ENCODE results near the gene EVX1. TPM values are rescaled to one million over a fixed set of nuclear protein-coding genes. Genes with fewer than 3 reads are reported as not detected.

Gene EVX1
- total RNA-seq, 1 experiment from 2014 or later, result not detected

- no peak for TF ChIP-seq CTCF (conservative IDR thresholded peaks at IDR 0.05)
- Histone ChIP-seq H3K79me2 (ENCODE audit: insufficient read depth, low read length) (no peaks in the 10 kb centered on the region), H3T11ph (ENCODE audit: low read length) (no peak overlapping the region), H2BK15ac (ENCODE audit: low read depth, low read length) (no peak overlapping the region), H3K9me3 (ENCODE audit: control insufficient read depth, low read depth, low read length) (no peaks in the 10 kb centered on the region), H3K56ac (ENCODE audit: insufficient read length, low read depth, low read length) (no peak overlapping the region), H3K27ac (ENCODE audit: insufficient read length, low read depth, low read length) (no peak overlapping the region), H3K18ac (ENCODE audit: insufficient read length, low read depth, low read length) (no peak overlapping the region), H4K5ac (ENCODE audit: insufficient read length, low read depth, low read length) (no peak overlapping the region), H3K4me2 (ENCODE audit: insufficient read depth, insufficient read length, low read length) (peak overlapping the region; percentile 47), H3K4ac (ENCODE audit: low read depth, low read length) (no peak overlapping the region), H3K9ac (ENCODE audit: extremely low read depth, insufficient read length, low read length) (no peak overlapping the region), H3K79me1 (ENCODE audit: insufficient read depth, low read depth, low read length, poor library complexity, severe bottlenecking) (no peaks in the 10 kb centered on the region), H3K23ac (ENCODE audit: insufficient read length, low read depth, low read length) (no peak overlapping the region), H2BK12ac (ENCODE audit: insufficient read length, low read depth, low read length) (no peak overlapping the region), H3K27me3 (ENCODE audit: insufficient read depth, low read length) (peaks cover 91% of the 10 kb centered on the region), H4K8ac (replicated peaks; ENCODE audit: insufficient read length, low read depth, low read length) (no peak overlapping the region), H2AK5ac (ENCODE audit: insufficient read length, low read length) (no peak overlapping the region), H2BK5ac (ENCODE audit: insufficient read length, low read length) (no peak overlapping the region), H2BK20ac (ENCODE audit: low read depth, low read length, poor library complexity, severe bottlenecking) (no peak overlapping the region), H4K91ac (ENCODE audit: insufficient read length, low read depth, low read length) (no peak overlapping the region), H3K23me2 (ENCODE audit: insufficient read length, low read depth, low read length, poor library complexity, severe bottlenecking) (peaks cover 8% of the 10 kb centered on the region), H4K20me1 (ENCODE audit: control insufficient read depth, insufficient read depth, insufficient read length) (no peaks in the 10 kb centered on the region), H3K4me1 (ENCODE audit: insufficient read depth, low read length) (no peaks in the 10 kb centered on the region), H2AFZ (ENCODE audit: low read length) (no peak overlapping the region), H3K14ac (ENCODE audit: insufficient read depth, low read length) (no peak overlapping the region; the same call in 1 of the 2 replicates), H2BK120ac (ENCODE audit: low read depth, low read length, poor library complexity, severe bottlenecking) (no peak overlapping the region)
- H3K36me3 Mint-ChIP-seq (ENCODE audit: insufficient read depth in 1 of 3, low read depth in 3 of 3), result no peaks in the 10 kb centered on the region
- H3K4me1 Mint-ChIP-seq, result peaks cover 16 to 29% of the 10 kb centered on the region in 2 experiments
- H3K27ac Mint-ChIP-seq, result no peak overlapping the region
- peaks cover 100% of the 10 kb centered on the region for H3K27me3 Mint-ChIP-seq (ENCODE audit: low read depth)
- H3K4me3 Mint-ChIP-seq, result peak overlapping the region; percentile 14 to 71; a peak in 4 of 5 replicates
- DNase-seq, result peak; percentile 52
- no CpG with 5 or more reads among the region's 50 CpGs for WGBS (ENCODE audit: extremely low coverage, insufficient read length, low lambda C conversion rate)
- H3K9me3 Mint-ChIP-seq, result peaks cover 0 to 3% of the 10 kb centered on the region in 2 experiments; a peak in 2 of 5 replicates
Observed at GRCh38 chr7:27213433-27214238, 29.0 kb upstream of the EVX1 start.
